Measurements from ENCODE around the gene OR2T29. TPM values are rescaled to one million over a fixed set of nuclear protein-coding genes. Genes with fewer than 3 reads are reported as not detected.
"Not testable (repeated sequence)": the region's sequence is repeated elsewhere in the genome, so short reads cannot be mapped to it uniquely, and the experiment has no call there.

OR2T29 gene
- total RNA-seq, 1 donor from 2014 or later: not detected

DNA sequence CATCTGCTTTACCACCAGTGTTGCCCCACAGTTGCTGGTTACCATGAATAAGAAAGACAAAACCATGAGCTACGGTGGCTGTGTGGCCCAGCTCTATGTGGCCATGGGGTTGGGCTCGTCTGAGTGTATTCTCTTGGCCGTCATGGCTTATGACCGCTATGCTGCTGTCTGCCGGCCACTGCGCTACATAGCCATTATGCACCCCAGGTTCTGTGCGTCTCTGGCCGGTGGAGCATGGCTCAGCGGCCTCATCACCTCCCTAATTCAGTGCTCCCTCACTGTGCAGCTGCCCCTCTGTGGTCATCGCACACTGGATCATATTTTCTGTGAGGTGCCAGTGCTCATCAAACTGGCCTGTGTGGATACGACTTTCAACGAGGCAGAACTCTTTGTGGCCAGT lies 40.7 kb downstream of the OR2T29 start:
- no peak for DNase-seq (ENCODE audit: low spot score)
- Mint-ChIP-seq H3K4me3 (ENCODE audit: unreplicated experiment) (no peak overlapping the region), H3K36me3 (ENCODE audit: low read depth) (no peaks in the 10 kb centered on the region), H3K4me1 (ENCODE audit: low read depth) (no peaks in the 10 kb centered on the region), H3K9me3 (ENCODE audit: low read depth) (peaks cover 43% of the 10 kb centered on the region), H3K27me3 (ENCODE audit: low read depth) (no peaks in the 10 kb centered on the region), H3K27ac (ENCODE audit: unreplicated experiment) (no peak overlapping the region)
- TF ChIP-seq, protein P1, sequence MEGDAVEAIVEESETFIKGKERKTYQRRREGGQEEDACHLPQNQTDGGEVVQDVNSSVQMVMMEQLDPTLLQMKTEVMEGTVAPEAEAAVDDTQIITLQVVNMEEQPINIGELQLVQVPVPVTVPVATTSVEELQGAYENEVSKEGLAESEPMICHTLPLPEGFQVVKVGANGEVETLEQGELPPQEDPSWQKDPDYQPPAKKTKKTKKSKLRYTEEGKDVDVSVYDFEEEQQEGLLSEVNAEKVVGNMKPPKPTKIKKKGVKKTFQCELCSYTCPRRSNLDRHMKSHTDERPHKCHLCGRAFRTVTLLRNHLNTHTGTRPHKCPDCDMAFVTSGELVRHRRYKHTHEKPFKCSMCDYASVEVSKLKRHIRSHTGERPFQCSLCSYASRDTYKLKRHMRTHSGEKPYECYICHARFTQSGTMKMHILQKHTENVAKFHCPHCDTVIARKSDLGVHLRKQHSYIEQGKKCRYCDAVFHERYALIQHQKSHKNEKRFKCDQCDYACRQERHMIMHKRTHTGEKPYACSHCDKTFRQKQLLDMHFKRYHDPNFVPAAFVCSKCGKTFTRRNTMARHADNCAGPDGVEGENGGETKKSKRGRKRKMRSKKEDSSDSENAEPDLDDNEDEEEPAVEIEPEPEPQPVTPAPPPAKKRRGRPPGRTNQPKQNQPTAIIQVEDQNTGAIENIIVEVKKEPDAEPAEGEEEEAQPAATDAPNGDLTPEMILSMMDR (IDR thresholded peaks at IDR 0.05): no peak

DNA sequence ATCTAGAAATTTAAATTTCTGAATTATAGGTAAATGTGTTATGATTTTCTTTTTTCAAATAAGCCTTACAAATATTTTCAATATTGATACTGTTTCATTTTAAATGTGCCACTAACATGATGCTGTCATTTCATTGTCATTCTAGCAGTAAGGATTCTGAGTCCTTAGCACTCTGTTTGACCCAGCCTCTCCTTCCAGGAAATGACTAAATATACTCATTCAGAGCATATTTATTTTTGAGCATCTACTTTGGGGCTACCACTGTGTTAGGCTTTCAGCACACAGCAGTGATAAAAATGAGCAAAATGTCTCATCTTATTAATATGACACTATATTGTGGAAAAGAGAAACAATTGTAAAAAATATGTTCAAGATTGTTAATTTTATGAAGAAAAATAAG lies 52.4 kb downstream of the OR2T29 start:
- not testable (repeated sequence) for H3K4me3 Mint-ChIP-seq (ENCODE audit: unreplicated experiment); H3K36me3 Mint-ChIP-seq (ENCODE audit: low read depth); H3K27ac Mint-ChIP-seq (ENCODE audit: unreplicated experiment); H3K9me3 Mint-ChIP-seq (ENCODE audit: low read depth); H3K27me3 Mint-ChIP-seq (ENCODE audit: low read depth); DNase-seq (ENCODE audit: low spot score); H3K4me1 Mint-ChIP-seq (ENCODE audit: low read depth)

DNA sequence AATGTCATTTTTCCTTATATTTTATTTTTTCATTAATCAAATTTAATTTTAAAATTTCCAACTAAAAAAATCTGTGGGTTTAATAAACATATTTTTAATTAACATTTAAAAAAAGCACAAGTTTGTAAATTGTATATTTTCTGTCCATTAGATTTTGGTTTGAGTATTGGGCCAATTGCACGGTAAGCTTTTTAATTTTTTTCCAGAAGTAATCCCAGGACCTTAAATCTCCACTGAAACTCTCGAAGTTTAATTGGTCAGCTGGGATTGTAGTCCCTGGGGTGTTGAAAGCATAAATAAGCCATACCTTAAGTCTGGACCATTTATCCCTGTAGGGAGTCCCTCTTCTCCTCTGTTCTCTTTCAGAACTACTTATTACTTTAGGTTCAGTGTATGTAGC lies 54.8 kb downstream of the OR2T29 start, which contains the start of gene OR2G6:
Gene OR2G6 (plus strand): TSS at position 301 of the 400 bp plus-strand sequence. CDS start 13,574 bp downstream, outside the sequence.
- DNase-seq (ENCODE audit: low spot score): not testable (repeated sequence)

More for the DNA sequence above, 54.8 kb downstream of the OR2T29 start, which contains the start of gene OR2G6:
- H3K27ac Mint-ChIP-seq (ENCODE audit: unreplicated experiment); H3K9me3 Mint-ChIP-seq (ENCODE audit: low read depth); H3K27me3 Mint-ChIP-seq (ENCODE audit: low read depth); H3K4me1 Mint-ChIP-seq (ENCODE audit: low read depth); H3K36me3 Mint-ChIP-seq (ENCODE audit: low read depth); H3K4me3 Mint-ChIP-seq (ENCODE audit: unreplicated experiment): not testable (repeated sequence)

Other genes starting within 250 kb of the OR2T29 start
- not detected in 3 replicates for gene OR2M7, start 238.2 kb downstream of the OR2T29 start, total RNA-seq
- not detected in 3 replicates for gene OR14C36, start 214.0 kb downstream of the OR2T29 start, total RNA-seq
- gene OR2T4, start 201.1 kb downstream of the OR2T29 start, total RNA-seq: not detected in 3 replicates
- gene OR2T6, start 187.0 kb downstream of the OR2T29 start, total RNA-seq: not detected in 3 replicates
- gene OR2T1, start 159.7 kb downstream of the OR2T29 start, total RNA-seq: not detected in 3 replicates
- not detected in 3 replicates for gene OR2T2, start 117.1 kb downstream of the OR2T29 start, total RNA-seq
- not detected in 3 replicates for gene OR2T3, start 89.4 kb downstream of the OR2T29 start, total RNA-seq
- gene OR2T5, start 74.2 kb downstream of the OR2T29 start, total RNA-seq: not detected in 3 replicates
- gene OR2G6, start 54.7 kb downstream of the OR2T29 start, total RNA-seq: not detected in 3 replicates
- not detected in 3 replicates for gene OR2T34, start 12.0 kb upstream of the OR2T29 start, total RNA-seq
- not detected in 3 replicates for gene OR2T10, start 34.9 kb upstream of the OR2T29 start, total RNA-seq
- not detected in 3 replicates for gene OR2T11, start 72.3 kb upstream of the OR2T29 start, total RNA-seq
- not detected in 3 replicates for gene OR2T35, start 82.5 kb upstream of the OR2T29 start, total RNA-seq
- gene OR2T27, start 92.8 kb upstream of the OR2T29 start, total RNA-seq: not detected in 3 replicates
- gene OR14I1, start 140.0 kb upstream of the OR2T29 start, total RNA-seq: not detected in 3 replicates
- not detected in 3 replicates for gene LYPD8, start 193.0 kb upstream of the OR2T29 start, total RNA-seq